NT2/D1 (cell line): ENCODE measurements around the gene GRIN3B.

Experiments used
- DNase-seq: peaks from one replicate; pipeline ENCODE4 v3.0.0-alpha.2; 2011; ENCODE audit warnings: low read depth, low spot score
- H3K27me3 ChIP-seq: 2 replicates; pipeline ENCODE4 v1.6.0; 2011; ENCODE audit warnings: mild to moderate bottlenecking; ENCODE audit not compliant: insufficient read length, insufficient read depth
- H3K36me3 ChIP-seq: 2 replicates; pipeline ENCODE4 v1.6.1; 2011; ENCODE audit warnings: mild to moderate bottlenecking, low read length, mixed read lengths; ENCODE audit not compliant: insufficient read depth, insufficient read length
- H3K4me1 ChIP-seq: 2 replicates; pipeline ENCODE4 v1.5.1; 2011; ENCODE audit not compliant: insufficient read depth, insufficient read length
- H3K4me3 ChIP-seq: 2 replicates; pipeline ENCODE4 v1.5.1; 2011; ENCODE audit warnings: low read depth; ENCODE audit not compliant: insufficient read length
- H3K9ac ChIP-seq: 2 replicates; pipeline ENCODE4 v1.6.0; 2011; ENCODE audit warnings: low read depth; ENCODE audit not compliant: insufficient read length
- H3K9me3 ChIP-seq: 2 replicates; pipeline ENCODE4 v1.5.1; 2011; ENCODE audit warnings: mild to moderate bottlenecking, low read length; ENCODE audit not compliant: insufficient read depth
- SUZ12 ChIP-seq: IDR thresholded peaks from 2 replicates; pipeline ENCODE4 v1.6.1; 2011; ENCODE audit not compliant: insufficient read length, insufficient read depth; ENCODE audit errors: extremely low read depth
- YY1 ChIP-seq: IDR thresholded peaks from 2 replicates; pipeline ENCODE4 v1.6.1; 2011; ENCODE audit not compliant: insufficient read length, insufficient read depth
- ZNF274 ChIP-seq: IDR thresholded peaks from 2 replicates; pipeline ENCODE4 v1.6.1; 2011; ENCODE audit warnings: mild to moderate bottlenecking, low read depth, low read length

Gene GRIN3B

GRCh38 chr19:966485-967088, 33.6 kb upstream of the GRIN3B start:
- H3K4me1 ChIP-seq = peaks cover 18% of the 10 kb centered on the region
- peaks cover 38% of the 10 kb centered on the region for H3K9me3 ChIP-seq
- peaks cover 77% of the 10 kb centered on the region for H3K36me3 ChIP-seq
- no peak overlapping the region for H3K9ac ChIP-seq
- no peak for TF ChIP-seq SUZ12
- TF ChIP-seq YY1 = no peak
- no peak for TF ChIP-seq ZNF274
- H3K4me3 ChIP-seq = no peak overlapping the region
- no peaks in the 10 kb centered on the region for H3K27me3 ChIP-seq
- DNase-seq = no peak

GRCh38 chr19:970695-971094, 29.5 kb upstream of the GRIN3B start:
- Histone ChIP-seq H3K9me3 (peaks cover 34% of the 10 kb centered on the region), H3K4me3 (no peak overlapping the region), H3K9ac (no peak overlapping the region), H3K36me3 (peaks cover 69% of the 10 kb centered on the region), H3K4me1 (peaks cover 8% of the 10 kb centered on the region), H3K27me3 (no peaks in the 10 kb centered on the region)
- no peak for DNase-seq
- TF ChIP-seq YY1 (no peak), SUZ12 (no peak), ZNF274 (no peak)

- Histone ChIP-seq H3K4me3 (no peak overlapping the region), H3K27me3 (no peaks in the 10 kb centered on the region), H3K4me1 (peaks cover 11% of the 10 kb centered on the region), H3K9ac (no peak overlapping the region), H3K36me3 (peaks cover 60% of the 10 kb centered on the region), H3K9me3 (peaks cover 29% of the 10 kb centered on the region)
- TF ChIP-seq YY1 (no peak), ZNF274 (no peak), SUZ12 (no peak)
- DNase-seq = no peak
These were observed 28.4 kb upstream of the GRIN3B start for GRCh38 chr19:971795-972194.

- TF ChIP-seq YY1 (no peak), SUZ12 (no peak), ZNF274 (no peak)
- Histone ChIP-seq H3K9ac (no peak overlapping the region), H3K27me3 (no peaks in the 10 kb centered on the region), H3K4me1 (peaks cover 11% of the 10 kb centered on the region), H3K9me3 (peaks cover 28% of the 10 kb centered on the region), H3K36me3 (peaks cover 58% of the 10 kb centered on the region), H3K4me3 (no peak overlapping the region)
- DNase-seq = no peak
These were observed 27.9 kb upstream of the GRIN3B start for GRCh38 chr19:972281-972680.

- Histone ChIP-seq H3K36me3 (peaks cover 47% of the 10 kb centered on the region), H3K4me1 (peaks cover 11% of the 10 kb centered on the region), H3K4me3 (no peak overlapping the region), H3K9ac (peak overlapping the region; percentile 42), H3K9me3 (peaks cover 20% of the 10 kb centered on the region), H3K27me3 (no peaks in the 10 kb centered on the region)
- DNase-seq = no peak
- no peak for TF ChIP-seq ZNF274
- TF ChIP-seq SUZ12 = no peak
- no peak for TF ChIP-seq YY1
These were observed 26.3 kb upstream of the GRIN3B start for GRCh38 chr19:973726-974563.

- Histone ChIP-seq H3K9me3 (peaks cover 15% of the 10 kb centered on the region), H3K4me3 (no peak overlapping the region), H3K36me3 (peaks cover 39% of the 10 kb centered on the region), H3K4me1 (peaks cover 16% of the 10 kb centered on the region), H3K27me3 (no peaks in the 10 kb centered on the region), H3K9ac (peak overlapping the region; percentile 36)
- no peak for DNase-seq
- TF ChIP-seq YY1 (no peak), ZNF274 (no peak)
These were observed 25.5 kb upstream of the GRIN3B start for GRCh38 chr19:974564-975257.

- Histone ChIP-seq H3K27me3 (no peaks in the 10 kb centered on the region), H3K4me1 (peaks cover 21% of the 10 kb centered on the region)
These were observed 23.7 kb upstream of the GRIN3B start for GRCh38 chr19:976476-976875.

More at GRCh38 chr19:976476-976875, 23.7 kb upstream of the GRIN3B start:
- no peak overlapping the region for H3K9ac ChIP-seq
- H3K9me3 ChIP-seq = no peaks in the 10 kb centered on the region
- TF ChIP-seq YY1 (no peak), ZNF274 (no peak), SUZ12 (no peak)
- no peak overlapping the region for H3K4me3 ChIP-seq
- DNase-seq = no peak
- peaks cover 22% of the 10 kb centered on the region for H3K36me3 ChIP-seq
